ENCODE data around the gene FOXK1. TPM values are rescaled to one million over a fixed set of nuclear protein-coding genes. Genes with fewer than 3 reads are reported as not detected.
"Not testable (repeated sequence)": the region's sequence is repeated elsewhere in the genome, so short reads cannot be mapped to it uniquely, and the experiment has no call there.

Gene FOXK1
- polyA plus RNA-seq, 1 donor = 17.1 TPM

DNA sequence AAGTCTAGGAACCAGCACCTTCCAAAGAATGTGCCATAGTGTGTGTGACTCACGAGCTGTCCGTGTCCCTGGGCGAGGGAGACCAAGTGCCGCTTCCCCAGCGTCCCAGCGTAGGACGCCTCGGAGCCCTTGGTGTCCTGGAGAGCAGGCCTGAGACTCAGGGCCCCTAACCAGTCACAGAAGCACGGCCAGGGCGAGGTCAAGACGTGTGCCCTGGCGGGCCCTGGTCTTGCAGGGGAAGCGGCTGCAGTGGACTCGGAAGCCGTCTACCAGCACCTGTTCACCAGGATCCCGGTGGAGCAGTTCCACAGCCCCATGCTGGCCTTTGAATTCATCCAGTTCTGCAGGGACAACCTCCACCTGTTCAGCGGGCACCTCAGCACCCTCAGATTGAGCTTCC lies 103.9 kb downstream of the FOXK1 start:
- DNase-seq (ENCODE audit: low read depth) = no peak

DNA sequence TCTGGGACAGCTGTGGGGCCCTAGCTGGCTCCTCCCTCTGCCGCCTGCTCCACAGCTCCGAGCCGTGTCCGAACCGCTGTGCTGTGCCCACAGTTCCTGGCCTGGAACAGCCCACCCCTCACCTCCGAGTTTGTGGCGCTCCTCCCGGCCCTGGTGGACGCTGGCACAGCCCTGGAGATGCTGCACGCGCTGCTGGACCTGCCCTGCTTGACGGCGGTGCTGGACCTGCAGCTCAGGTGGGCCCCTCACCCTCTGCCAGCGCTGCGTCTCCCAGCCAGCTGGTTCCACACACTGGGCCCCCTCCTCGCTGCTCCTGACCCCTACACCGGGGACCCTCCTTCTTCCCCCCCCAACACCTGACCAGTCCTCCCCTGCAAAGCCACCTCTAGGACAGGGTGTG lies 105.4 kb downstream of the FOXK1 start:
- DNase-seq (ENCODE audit: low read depth) = no peak

DNA sequence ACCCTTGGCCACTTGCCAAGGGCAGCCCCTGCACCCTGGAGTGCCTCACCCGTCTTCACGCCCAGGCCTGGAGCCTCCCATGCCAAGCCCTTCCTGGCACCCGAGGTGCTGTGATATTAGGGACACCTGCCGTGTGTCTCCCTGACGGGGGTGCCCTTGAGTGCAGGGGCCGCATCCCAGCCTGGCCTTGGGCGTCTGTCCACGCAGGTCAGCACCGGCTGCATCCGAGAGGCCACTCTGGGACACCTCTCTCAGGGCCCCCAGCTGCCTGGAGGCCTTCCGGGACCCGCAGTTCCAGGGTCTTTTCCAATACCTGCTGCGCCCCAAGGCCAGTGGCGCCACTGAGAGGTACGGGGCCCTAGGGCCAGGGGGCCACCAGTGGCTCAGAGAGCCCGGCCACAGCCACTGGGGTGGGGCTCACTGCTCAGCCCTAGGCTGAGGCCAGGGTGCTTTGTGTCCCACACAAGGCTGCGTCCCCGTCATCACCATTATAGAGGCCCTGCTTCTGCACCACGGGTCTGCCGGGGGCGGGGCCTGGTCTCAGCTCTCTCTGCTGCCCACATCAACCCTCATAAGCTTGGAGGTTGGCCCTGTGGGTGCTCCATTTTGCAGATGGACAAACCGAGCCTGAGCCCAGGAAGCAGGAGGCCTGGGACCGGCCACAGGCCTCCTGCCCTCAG lies 106.0 kb downstream of the FOXK1 start:
- DNase-seq (ENCODE audit: low read depth) = no peak

DNA sequence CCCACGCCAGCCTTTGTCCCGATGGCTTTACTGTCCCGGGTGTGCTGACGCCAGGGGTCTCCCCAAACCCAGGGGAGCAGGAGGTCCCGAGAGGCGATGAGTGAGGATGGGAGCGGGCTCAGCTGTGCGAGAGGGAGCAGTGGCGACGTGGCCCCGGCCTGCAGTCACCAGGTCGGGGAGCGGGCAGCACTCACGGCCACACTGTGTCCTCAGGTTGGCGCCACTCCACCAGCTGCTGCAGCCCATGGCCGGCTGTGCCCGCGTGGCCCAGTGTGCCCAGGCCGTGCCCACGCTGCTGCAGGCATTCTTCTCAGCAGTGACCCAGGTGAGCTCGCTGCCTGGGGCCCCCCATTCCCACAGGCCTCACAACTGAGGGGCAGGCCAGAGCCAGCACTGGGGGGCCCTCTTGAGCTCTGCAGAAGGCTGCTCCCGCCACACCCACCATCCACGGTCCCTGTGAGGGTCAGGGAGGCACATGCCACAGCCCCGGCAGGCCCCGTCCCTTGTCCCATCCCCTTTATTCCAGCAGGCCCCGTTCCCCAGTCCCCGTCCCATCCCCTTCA lies 106.6 kb downstream of the FOXK1 start:
- DNase-seq (ENCODE audit: low read depth) = no peak

DNA sequence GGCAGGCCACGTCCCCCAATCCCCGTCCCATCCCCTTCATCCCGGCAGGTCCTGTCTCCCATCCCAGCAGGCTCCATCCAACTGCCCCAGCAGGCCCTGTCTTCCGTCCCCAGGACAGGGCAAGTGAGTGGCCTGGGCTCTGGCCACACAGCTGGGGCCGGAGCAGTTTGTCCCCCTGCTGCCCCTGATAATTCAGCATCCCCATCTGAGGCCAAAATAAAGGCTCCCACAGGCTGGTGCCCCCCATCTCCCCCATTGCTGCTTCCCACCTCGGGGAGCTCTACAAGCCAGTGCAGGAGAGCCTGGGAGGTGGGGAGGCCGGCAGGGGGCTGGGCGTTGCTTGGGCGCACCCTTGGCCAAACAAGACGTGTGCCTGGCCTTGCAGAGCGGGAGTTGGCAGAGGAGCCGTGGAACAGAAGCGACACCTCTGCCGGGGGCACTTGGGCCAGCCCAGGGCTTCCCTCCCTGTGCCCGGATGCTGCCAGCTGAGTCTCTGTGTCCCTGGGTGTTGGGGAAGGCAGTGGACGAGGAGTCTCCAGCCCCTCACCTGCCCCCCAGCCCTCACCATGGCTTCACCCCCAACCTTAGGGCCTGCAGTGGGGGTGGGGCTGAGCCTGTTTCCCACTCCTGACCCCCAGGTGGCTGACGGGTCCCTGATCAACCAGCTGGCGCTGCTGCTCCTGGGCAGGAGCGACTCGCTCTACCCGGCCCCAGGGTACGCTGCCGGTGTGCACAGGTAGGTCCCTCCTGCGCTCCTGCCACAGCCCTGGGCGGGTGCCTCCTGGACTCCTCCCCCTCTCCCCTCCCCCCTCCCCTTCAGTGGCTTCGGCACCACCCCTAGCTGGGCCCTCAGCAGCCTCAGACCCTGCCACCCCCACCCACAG lies 107.3 kb downstream of the FOXK1 start:
- no peak for DNase-seq (ENCODE audit: low read depth)

DNA sequence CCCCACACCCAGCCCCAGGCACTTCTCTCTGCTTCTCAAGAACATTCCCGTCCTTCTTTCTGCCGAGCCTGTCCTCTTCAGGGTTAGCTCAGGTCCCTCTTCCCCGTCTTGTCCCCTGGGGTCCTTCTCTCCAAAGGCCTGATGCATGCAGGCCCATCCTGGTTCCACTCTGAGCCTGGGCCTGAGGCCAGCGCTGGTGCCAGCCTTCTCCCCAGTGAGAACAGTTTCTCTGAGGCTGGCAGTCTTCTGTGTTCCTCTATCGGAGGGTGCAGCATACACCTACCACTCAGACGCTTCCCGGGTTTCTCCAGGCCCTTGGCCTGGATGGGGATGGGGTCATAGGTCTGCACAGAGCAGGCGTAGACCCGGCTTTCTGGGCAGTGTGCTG lies 108.0 kb downstream of the FOXK1 start:
- DNase-seq (ENCODE audit: low read depth) = no peak

DNA sequence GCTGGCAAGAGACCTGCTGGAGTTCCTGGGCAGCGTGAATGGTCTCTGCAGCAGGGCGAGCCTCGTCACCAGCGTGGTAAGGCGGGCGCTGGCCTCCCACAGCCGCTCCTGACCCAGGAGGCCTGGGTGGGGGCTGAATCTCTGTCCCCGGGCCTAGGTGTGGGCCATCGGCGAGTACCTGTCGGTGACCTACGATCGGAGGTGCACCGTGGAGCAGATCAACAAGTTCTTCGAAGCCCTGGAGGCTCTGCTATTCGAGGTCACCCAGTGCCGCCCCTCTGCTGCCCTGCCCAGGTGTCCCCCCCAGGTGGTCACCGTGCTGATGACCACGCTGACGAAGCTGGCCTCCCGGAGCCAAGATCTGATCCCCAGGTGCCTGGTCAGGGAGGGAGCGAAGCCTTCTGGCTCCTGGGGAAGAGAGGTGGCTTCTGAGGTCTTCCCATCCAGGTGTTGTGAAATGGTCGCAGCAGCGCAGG lies 108.5 kb downstream of the FOXK1 start:
- no peak for DNase-seq (ENCODE audit: low read depth)

DNA sequence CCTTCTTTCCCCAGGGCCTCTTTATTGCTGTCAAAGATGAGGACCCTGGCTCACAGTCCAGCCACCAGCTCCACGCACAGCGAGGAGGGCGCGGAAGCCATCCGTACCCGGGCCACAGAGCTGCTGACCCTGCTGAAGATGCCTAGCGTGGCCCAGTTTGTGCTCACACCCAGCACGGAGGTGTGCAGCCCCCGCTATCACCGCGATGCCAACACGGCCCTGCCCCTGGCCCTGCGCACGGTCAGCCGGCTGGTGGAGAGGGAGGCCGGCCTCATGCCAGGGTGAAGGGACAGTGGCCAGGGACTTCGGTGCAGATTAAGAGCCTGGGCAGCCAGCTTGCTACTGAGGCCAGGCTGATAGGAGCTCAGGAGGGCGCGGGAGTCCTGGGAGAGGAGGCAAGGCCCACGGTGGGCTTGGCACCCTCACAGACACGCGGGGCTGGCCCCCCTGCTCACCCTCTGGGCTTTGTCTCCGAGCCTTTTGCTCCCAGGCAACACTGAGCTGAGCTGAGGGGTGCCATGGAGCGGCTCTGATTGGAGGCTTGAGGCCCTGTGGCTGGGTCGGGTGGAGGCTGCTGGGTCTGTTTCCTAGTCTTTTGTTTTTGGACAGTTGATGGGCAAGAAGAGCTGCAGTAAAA lies 109.1 kb downstream of the FOXK1 start:
- no peak for DNase-seq (ENCODE audit: low read depth)

DNA sequence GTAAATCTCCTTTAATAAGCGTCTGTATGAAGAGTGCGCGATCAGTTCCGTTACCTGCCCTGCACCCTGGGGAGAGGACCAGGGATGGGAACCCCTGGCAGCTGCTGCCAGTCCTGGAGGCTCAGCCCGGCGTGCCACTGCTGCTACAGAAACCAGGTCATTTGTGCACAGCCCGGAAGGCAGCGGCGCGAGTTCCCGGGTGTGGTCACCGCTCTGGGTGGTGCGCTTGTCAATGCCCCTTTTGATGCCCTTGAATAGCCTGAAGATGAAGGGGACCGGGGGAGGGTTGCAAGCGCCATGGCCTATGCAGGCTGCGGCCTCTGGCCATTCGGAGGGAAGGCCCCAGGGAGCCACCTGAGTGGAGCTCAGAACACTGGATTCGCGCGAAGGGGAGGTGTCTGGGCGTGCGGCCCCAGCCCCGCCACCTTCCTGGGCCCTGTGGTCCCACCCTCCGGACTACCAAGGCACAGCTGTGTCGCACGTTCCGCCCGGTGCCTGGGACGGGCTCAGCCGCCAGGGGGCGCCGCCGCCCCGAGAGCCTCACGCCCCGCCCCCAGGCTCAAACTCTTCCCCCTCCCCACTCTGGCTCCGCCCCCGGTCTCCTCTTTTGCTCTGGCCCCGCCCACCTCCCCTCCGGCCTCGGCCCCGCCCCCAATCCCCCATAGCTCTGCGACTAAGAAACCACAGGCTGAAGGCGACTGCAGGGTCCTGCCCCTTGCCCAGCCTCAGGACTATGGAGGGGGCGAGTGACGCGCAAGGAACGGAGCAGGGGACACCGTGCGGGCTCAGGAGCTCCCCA lies 109.8 kb downstream of the FOXK1 start:
- DNase-seq (ENCODE audit: low read depth) = no peak

DNA sequence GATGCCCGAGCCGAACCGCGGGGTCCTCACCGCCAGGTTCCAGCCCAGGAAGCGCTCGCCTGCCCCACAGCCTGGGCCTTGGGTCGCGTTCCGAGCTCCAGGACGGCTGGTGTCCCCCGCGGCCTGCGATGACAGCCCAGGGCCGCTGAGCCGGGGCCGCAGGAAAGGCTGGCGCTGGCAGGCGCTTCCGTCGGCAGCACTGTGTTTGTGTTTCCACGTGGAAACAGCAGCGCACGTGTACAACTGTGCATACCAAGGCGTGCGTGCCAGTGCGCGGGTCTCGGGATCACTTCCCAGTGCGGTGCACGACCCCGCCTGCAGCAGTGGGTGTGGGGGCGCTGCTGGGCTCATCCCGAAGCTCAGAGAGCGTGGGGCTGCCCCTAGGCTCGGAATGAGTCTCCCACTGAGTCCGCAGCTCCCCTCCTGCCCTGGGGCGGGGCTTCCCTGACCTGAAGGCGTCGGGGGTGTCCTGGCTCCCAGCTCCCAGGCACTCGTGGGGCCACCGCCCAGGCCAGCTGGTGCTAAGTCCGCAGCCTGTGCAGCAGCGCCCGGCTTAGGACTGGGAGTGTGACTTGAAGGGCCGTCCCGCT lies 110.5 kb downstream of the FOXK1 start:
- DNase-seq (ENCODE audit: low read depth) = no peak

DNA sequence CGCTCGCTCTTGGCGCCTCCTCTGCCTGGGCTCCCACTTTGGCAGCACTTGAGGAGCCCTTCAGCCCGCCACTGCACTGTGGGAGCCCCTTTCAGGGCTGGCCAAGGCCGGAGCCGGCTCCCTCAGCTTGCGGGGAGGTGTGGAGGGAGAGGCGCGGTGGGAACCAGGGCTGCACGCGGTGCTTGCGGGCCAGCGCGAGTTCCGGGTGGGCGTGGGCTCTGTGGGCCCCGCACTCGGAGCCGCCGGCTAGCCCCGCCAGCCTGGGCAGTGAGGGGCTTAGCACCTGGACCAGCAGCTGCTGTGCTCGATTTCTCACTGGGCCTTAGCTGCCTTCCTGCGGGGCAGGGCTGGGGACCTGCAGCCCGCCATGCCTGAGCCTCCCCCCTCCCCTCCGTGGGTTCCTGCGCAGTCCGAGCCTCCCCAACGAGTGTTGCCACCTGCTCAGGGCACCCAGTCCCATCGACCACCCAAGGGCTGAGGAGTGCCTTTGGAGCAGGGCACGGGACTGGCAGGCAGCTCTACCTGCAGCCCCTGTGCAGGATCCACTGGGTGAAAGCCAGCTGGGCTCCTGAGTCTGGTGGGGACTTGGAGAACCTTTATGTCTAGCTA lies 111.4 kb downstream of the FOXK1 start:
- DNase-seq (ENCODE audit: low read depth) = not testable (repeated sequence)

DNA sequence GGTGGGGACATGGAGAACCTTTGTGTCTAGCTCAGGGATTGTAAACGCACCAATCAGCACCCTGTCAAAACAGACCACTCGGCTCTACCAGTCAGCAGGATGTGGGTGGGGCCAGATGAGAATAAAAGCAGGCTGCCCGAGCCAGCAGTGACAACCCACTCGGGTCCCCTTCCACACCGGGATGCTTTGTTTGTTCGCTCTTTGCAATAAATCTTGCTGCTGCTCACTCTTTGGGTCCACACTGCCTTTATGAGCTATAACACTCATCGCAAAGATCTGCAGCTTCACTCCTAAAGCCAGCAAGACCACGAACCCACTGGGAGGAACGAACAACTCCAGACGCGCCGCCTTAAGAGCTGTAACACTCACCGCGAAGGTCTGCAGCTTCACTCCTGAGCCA lies 112.1 kb downstream of the FOXK1 start:
- DNase-seq (ENCODE audit: low read depth) = not testable (repeated sequence)

DNA sequence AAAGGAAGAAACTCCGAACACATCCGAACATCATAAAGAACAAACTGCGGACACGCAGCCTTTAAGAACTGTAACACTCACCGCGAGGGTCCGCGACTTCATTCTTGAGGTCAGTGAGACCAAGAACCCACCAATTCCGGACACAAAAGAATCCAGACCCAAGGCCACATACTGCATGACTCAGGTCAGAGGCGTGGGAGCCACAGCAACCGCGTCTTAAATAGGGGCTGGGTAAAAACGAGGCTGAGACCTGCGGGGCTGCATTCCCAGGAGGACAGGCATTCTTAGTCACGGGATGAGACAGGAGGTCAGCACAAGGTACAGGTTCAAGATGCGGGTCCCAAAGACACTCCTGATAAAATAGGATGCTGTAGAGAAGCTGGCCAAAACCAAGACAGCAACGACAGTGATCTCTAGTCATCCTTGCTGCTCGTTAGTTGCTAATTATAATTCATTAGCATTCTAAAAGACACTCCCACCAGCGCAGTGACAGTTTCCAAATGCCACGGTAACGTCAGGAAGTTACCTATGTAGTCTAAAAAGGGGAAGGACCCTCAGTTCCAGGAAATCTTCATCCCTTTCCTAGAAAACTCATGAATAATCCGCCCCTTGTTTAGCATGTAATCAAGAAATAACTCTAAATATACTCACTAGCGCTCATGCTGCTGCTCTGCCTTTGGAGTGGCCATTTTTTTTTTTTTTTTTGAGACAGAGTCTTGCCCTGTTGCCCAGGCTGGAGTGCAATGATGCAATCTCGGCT lies 112.7 kb downstream of the FOXK1 start:
- no peak for DNase-seq (ENCODE audit: low read depth)

DNA sequence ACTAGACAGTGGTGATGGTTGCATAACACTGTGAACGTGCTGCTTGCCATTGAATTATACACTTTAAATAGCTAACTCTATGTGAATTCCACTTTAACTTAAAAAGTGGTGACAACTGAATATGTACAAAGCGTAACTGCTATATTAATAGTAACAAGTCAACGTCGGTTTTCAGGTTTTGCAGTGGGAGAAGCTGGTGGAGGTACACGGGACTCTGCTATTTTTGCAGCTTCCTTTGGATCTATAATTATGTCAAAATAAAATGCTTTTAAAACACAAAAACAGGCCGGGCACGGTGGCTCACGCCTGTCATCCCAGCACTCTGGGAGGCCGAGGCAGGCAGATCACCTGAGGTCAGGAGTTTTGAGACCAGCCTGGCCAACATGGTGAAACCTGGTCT lies 114.4 kb downstream of the FOXK1 start:
- no peak for DNase-seq (ENCODE audit: low read depth)

DNA sequence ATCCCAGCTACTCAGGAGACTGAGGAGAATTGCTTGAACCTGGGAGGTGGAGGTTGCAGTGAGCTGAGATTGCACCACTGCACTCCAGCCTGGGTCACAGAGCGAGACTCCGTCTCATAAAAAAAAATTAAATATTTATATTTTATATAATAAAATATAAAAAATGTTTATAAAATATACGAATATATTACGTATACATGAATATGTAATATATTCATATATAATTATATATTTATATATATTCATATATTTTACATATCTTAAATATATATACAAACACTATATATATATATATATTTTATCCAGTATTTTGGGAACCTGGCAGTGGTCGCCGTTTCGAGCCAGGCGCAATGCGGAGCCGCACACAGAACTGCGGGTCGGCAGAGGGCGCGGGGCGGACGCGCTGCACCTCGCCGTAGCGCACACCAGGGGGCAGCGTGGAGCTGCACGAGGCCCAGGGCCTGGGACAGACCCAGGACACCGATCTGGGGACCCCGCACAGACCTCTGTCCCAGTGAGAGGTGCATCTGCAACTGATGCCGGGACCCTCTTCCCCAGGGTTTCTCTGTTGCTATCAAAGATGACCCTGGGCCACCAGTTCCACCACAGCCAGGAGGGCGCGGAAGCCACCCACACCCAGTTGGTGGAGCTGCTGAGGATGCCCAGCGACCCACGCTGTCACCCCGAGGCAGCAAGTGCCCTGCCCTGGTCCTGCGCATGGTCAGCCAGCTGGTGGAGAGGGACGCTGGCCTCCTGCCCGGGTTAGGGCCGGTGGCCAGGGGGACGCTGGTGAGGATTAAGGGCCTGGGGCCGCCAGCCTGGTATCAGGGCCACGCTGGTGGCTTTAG lies 116.0 kb downstream of the FOXK1 start:
- DNase-seq (ENCODE audit: low read depth) = no peak

DNA sequence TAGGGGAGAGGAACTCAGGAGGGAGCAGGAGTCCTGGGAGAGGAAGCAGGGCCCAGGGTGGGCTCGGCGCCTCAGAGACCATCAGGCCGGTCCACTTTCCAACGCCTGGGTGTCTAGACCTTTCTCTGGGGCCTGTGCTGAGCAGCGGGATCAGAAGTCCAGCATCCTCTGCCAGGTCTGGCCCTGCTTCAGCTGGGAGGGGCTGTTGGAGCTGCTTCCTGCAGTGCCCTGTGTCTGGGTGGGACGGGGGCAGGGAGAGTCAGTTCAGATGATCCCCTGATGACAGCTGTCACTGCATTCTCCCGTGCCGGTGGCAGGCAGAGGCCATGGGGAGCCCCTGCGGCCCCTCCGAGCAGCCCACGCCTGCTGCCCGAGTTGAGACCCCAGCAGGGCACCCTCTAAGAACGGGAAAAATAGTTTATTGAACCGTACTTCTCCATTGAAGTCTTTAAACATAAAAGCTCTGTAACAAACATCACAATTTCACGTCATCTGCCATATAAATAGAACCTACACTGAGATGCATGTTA lies 116.7 kb downstream of the FOXK1 start:
- DNase-seq (ENCODE audit: low read depth) = no peak

DNA sequence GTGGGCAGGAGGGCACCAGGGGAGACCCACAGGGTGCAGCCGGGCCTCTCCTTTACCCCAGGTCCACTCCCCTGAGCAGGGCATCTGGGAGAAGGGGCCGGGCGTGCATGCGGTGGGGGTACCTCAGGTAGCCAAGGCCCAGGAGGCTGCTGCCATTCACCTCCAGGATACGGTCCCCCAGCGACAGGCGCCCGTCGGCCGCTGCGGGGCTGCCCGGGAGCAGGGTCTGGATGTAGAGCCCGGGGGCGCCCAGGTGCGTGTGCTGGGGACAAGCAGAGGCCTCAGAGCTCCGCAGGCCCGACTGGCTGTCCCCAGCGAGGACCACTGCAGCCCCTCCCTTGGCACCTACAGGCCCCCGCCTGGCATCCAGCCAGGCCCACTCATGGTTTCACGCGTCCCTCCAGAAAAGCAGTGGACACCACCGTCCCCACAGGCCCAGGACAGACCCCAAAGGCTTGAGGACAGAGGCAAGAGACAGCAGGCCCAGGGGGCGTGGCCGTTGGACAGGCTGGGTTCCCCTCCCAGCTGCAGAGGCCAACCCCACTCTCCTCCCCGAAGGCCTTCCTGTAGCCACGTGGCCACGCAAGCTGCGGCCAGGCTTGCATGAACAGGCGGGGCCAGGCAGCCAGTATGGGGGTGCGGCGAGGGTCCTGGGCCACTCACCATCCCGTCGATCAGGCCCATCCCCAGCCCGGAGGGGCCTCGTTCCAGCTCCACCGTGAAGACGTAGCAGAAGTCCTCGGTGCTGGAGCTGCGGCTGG lies 117.6 kb downstream of the FOXK1 start:
- no peak for DNase-seq (ENCODE audit: low read depth)

DNA sequence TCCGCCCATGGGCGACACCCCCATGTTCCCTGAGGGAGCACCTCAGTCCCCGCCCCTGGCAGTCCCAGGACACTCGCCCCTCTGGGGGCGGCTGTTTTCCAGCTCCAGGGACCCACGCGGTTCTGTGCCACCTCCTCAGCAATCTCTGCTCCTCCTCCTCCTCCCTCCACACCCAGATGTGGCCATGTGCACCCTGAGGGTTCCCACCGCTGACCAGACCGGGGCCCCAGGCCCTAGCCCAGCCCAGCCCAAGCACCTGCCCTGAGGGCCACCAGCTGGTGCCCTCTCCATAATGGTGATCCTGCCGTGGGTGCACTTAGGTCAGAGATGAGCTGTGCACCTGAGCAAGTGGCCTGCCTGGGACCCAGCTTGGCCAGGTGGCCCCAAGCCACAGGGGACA lies 118.4 kb downstream of the FOXK1 start:
- DNase-seq (ENCODE audit: low read depth) = no peak
